ENCODE measurements around the gene RBM6.

Gene RBM6

GRCh38 chr3:50095352-50095998 is 155.5 kb downstream of the RBM6 start:
- DNase-seq (ENCODE audit: low spot score), result no peak

- no peak for DNase-seq (ENCODE audit: low spot score)
These were observed 160.4 kb downstream of the RBM6 start for GRCh38 chr3:50100386-50100785.

GRCh38 chr3:50100956-50101845 is 161.3 kb downstream of the RBM6 start:
- DNase-seq (ENCODE audit: low spot score), result no peak

DNA sequence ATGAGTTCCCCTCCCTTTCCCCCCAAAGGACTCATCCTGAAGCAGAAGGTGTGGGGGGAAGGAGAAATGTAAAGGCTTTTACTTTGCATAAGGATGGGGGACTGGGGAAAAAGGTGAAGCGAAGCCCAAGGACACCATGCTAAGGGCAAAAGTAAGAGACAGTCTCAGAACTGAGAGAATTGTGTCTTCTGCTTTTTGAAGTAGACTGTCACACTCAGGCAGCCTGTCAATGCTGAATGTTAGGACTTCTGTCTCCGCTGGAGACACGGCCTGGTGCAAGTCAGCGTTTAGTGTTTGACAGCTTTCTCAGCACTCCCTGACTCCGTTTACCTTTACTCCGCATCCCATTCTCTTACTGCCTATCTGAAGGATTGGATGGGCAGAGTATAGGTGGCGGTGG is 162.6 kb downstream of the RBM6 start:
- no peak for DNase-seq (ENCODE audit: low spot score)

DNA sequence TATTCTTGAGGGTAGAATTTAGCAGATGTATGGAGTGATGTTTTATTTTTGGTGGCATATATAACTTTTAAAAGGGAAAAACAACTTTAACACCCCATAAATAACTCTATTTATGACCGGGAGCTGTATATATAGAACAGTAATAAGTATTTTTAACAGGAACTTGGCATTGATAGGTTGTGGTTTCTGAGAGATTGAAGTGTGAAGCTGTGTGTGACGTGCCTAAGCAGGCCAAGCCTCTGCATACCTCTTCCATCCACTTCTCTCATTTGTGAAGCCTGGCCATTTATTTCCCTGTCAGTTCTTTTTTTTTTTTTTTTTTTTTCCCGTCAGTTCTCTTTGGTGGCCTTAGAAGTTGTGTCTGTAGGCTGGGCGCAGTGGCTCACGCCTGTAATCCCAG is 171.8 kb downstream of the RBM6 start:
- DNase-seq (ENCODE audit: low spot score), result no peak

DNA sequence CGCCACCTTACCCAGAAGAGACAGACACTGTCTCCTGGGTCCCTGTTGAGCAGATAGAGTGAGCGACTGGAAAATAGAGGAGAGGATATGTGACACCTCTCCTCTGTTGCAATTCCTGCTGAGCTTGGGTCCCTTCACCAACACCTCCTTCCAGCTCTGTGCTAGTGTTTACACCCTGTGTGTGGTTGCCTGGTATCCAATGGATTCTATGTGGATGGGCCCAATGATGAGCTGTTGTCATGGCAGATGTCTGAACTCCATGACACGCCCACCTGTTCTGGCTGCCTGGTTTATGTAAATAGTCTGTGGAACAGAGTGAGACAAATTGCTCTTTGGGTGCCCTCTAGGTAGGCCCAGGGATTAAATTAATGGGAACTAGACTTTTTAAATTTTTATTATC is 172.5 kb downstream of the RBM6 start:
- DNase-seq (ENCODE audit: low spot score), result no peak

DNA sequence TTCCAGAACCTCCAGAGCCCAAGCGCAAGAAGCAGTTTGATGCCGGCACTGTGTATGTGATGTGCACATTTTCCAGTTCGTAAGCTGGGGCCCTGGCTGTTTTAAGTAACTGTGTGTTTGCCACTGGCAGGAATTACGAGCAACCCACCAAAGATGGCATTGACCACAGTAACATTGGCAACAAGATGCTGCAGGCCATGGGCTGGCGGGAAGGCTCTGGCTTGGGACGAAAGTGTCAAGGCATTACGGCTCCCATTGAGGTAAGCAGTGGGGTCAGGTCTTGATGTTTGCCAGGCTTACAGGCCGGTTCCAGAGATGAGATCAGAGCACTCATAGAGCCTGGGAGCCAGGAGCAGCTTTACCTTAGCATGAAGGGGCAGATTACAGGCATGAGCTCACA is 177.2 kb downstream of the RBM6 start:
- DNase-seq (ENCODE audit: low spot score), result no peak

DNA sequence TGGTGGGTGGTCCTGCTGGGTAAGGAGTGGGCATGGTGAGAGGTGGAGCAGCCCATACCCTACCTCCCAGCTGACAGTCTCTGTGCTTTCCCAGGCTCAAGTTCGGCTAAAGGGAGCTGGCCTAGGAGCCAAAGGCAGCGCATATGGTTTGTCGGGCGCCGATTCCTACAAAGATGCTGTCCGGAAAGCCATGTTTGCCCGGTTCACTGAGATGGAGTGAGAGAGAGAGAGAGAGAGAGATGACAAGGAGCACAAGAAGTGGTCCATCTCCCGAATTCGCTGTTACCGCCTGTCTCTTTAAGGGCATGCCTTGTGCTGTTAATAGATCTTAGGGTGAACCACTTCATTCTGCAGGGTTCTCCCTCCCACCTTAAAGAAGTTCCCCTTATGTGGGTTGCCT is 178.3 kb downstream of the RBM6 start:
- DNase-seq (ENCODE audit: low spot score), result no peak

DNA sequence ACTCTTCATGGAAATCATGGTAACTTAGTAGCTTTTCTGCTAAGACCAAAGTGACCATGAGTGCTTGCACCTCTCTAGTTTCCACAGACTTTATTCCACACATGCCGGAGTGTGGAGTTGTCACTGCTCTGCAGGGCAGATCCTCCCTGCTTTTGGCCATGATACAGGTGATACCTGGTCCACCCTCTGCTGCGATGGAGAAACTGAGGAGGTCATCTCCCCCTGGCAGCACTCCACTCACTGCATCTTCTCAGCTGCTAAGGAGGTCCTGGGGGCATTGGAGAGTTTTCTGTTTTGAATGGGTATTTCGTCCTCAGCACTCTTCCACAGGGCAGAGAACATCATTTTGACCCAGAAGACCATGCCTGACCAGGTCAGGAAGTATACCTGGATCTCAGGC is 179.8 kb downstream of the RBM6 start:
- DNase-seq (ENCODE audit: low spot score), result no peak

DNA sequence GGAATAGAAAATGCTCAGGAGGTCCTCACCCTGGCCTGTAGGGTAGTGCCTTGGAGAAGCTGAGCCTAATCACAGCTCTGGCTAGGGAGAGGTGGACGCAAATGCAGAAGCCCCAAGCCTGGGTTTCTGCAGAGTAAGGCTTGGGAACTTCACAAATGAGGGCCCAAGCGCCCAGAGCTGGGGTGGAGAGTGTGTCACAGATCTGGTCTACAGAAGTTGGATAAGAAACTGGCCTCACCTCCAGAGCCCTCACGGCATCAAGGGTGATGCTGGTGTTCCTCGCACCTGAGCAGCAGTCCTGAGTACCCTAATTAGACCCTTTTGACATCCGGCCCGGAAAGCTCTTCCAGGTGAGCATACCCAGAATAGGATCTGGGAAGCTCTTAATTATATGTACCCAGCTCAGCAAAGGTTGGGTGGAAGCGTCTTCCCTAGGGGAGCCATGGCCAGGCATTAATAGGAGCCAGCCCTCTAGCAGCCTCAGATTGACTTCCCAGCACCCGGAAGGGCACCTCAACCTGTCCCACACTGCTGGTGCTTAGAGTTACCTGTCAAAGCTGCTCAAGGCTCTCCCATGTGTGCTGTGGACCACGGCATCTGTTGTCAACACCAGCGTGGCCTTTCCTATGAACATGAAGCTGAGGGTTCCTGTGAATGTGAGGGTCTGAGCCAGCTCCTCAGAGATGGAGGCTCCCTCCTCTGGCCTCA is 180.6 kb downstream of the RBM6 start:
- DNase-seq (ENCODE audit: low spot score), result no peak

- peak; percentile 95 for DNase-seq (ENCODE audit: low spot score)
These were observed 181.4 kb downstream of the RBM6 start for GRCh38 chr3:50121072-50122032.

GRCh38 chr3:50122071-50122470 is 182.1 kb downstream of the RBM6 start:
- DNase-seq (ENCODE audit: low spot score), result no peak

DNA sequence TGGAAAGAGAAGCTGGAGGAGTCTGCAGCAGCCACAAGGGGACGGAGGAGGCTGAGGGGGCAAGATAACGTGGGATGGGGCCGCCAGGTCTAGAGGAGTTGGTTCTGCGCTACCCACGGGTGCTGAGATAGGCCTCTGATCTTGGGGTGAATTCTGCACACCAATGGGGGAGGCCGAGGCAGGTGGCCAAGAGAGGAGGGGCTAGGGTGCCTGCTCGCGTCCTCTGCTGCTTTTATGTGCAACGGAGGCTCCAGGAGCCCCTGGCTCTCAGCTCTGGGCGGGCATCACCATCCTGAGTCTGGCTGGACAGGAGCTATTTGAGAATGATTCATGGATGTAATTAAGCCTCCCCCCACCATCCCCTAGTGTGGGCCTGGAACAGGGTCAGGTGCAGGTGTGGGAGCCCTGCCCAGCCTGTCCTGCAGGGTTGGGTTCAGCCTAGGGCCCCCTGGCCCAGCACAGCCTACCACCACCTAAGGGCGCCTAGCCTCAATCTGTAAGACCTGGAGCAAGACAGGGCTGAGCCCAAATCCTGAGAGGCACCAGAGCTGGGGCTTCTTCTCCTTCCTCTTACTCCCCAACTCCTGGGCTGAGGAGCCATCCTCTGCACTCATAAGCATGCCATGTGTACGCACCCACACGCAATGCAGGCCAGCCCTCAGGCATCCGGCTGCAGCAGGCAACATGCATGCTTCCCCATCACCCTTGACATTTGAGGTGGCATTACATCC is 182.9 kb downstream of the RBM6 start:
- DNase-seq (ENCODE audit: low spot score), result no peak

DNA sequence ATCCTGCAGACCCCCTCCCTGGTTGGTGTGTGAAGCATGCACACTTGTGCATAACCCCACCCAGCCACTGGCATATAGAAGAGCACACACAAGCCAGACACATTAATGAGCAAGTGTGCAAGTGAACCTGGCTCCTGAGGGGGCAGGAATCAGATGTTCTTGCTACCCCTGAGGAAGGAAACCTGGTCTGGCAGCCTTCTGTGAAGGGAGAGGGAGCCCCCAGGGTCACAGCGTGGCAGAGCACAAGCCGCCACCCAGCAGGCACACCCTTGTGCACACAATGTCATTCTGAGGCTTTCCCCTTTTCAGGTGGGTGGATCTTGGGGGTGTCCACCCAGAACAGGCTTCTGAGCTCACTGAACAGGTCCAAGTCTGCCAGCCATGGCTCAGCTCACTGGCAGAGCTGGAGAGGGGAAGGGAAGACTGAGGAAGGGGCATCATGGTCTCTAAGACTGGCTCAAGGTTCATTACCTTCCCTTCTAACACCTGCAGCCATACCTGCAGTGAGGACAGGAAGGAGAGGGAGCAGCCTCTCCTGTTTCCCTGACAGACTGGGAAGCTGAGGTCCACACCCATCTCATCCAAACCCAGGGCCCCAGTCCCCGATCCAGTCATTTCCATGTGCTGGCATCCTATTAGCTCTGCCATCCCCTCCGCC is 183.6 kb downstream of the RBM6 start:
- no peak for DNase-seq (ENCODE audit: low spot score)

DNA sequence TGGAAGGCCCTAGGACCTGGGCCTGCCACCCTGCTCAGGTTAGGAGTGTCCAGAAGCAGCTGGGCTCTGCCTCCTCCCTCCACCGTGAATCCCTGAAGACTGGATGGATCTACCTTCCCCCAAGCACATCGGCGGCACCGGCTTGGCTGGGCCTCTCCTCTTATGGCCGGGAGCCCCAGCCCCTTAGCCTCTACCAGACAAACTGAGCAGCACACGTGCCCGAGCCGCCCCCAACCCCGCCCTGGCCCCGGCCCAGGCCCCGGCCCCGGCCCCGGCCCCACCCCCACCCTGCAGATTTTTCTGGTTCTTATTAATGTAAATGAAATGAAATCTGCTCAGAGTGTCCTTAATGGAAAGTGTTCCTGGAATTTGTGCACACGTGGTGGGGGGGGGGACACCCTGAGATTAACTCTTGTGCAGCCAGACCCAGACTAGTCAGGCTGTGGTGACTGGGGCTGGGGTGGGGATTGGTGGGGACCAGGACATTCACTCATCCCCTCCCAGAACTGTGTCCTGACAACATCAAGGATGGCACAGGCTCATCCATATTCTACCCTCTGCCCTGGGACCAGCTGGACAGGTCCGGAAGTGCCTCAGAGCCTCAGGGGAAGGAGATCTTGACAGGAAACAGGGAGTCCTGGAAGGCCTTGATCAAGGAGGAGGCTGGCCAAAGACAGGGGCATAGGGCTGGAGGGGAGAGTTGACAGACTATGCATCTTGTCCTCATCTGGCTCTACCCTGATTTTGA is 184.3 kb downstream of the RBM6 start:
- DNase-seq (ENCODE audit: low spot score), result peak; percentile 46

- no peak for DNase-seq (ENCODE audit: low spot score)
These were observed 184.8 kb downstream of the RBM6 start for GRCh38 chr3:50124800-50125178.

DNA sequence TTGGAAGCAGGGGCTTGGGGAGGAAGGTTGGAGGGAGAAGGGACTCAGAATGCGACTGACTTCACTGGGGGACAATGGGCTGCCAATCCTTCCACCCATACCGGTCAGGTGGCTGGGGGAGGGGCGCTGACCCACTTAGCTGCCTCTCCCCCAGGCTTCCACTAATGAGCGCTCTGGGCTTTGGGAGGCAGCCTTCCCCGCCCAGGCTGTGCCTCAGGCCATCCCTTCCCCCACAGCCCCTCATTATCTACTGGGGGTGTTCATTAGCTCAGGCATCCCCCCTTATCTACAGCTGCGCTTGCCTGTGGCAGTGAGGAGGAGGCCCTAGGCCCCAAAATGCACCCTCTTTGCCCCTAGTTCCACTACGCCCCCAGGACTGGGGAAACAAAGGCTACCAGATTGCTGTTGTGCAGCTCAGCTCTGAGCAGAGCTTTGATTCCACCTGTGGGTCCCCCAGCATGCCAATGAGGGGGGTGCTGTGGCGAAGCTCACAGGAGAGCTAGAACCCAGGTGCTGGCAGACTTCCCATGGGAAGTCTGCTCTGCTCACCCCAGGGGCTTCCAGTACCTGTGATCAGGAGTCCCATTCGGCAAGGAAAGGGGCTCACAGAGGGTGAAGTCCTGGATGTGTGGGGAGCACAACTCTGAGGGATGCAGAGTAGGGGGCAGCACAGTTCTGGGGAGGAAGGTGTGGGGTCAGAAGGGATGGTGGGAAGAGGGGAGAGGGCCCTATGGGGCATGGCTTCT is 185.8 kb downstream of the RBM6 start:
- DNase-seq (ENCODE audit: low spot score), result no peak

DNA sequence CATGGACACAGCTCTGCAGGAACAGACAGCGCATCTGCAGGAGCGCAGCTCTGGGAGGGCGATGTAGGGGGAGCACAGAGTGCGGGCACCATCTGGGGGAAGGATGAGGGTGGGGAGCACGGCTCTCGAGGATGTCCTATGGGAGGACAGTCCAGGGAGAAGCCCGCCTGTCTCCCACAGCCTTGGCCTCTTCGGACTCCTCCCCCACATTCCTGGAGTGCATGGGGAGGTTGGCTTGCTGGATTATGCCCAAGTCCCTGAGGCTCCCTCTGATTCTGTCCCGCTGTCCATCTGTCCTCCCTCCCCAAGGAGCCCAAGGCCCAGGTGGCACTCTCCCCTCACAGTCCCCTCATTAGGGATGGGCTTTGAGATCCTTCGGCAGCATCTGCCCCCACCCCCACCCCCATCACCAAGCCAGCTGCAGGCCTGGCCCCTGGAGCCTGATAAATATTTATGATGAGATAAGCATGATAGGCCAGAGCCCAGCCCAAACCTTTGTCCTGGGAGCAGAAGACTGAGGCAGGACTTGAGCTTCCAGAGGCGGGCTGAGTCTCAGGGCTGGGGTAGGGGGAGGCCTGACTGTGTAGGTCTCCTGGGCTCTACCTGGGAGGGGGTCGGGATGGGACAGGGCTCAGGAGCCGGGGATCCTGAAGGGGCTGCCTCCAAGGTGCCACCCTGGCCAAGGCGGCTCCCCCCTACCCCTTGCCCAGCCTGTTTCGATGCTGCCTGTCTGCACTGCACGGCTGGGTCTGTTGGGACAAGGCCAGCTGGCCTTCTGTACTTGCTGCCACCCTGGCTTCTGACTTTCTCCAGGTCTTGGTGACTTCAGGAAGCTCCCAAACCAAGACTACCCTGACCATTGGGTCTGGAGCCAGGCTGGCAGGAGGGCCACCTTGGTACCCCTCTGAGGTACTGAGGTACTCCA is 186.6 kb downstream of the RBM6 start:
- DNase-seq (ENCODE audit: low spot score), result peak; percentile 34
